KBM-7 (cell line): ENCODE results near the gene EDAR.
A peak's percentile ranks its signal among the peaks of the same experiment; 100 is the strongest.

ENCODE experiments used
- DNase-seq: peaks from one replicate; pipeline ENCODE4 v3.0.0-alpha.2; 2015
- in situ Hi-C: fragments of 300-500 bp; cut with MboI; formaldehyde crosslinking; loops from 2 replicates; pipeline ENCODE4 v1.14.3; 2020; ENCODE audit warnings: low sequenced_read_pairs, low pct_unique_long_range_greater_than_20kb, mixed read lengths

The EDAR gene

DNA sequence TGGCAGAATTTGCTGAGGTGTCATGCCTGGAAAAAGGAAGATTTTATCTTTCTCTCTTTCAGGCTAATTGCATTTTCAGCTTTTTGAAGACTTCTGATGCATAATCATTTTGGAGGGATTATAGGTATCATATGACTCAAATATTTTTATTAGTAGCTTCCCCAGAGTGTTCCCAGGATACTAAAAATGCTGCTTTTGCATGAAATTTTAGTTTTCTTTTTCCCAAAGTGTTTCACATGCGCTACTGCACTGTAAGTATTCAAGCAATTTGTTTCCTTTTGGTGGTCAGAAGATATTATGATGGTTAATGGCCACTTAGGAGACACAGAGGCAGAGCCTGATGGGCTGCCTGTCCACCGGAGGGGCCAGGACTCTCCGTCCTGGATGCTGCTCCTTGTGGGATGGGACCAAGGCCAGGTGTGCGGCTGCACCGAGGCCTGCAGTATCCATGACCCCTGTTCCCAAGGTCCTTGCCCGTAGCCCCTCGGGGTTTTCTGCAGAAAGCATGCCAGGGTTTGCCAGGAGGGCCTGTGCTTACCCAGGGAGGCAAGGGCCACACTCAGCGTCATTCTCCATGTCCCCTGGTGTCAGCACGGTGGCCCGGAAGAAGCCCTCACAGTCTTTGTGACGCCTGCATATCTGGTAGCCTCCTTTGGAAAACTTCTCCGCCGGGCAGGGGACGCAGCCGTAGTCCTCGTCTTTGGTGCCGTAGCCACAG, 60.2 kb downstream of the EDAR start:
- in situ Hi-C loops, result no loop called here
- DNase-seq, result no peak

DNA sequence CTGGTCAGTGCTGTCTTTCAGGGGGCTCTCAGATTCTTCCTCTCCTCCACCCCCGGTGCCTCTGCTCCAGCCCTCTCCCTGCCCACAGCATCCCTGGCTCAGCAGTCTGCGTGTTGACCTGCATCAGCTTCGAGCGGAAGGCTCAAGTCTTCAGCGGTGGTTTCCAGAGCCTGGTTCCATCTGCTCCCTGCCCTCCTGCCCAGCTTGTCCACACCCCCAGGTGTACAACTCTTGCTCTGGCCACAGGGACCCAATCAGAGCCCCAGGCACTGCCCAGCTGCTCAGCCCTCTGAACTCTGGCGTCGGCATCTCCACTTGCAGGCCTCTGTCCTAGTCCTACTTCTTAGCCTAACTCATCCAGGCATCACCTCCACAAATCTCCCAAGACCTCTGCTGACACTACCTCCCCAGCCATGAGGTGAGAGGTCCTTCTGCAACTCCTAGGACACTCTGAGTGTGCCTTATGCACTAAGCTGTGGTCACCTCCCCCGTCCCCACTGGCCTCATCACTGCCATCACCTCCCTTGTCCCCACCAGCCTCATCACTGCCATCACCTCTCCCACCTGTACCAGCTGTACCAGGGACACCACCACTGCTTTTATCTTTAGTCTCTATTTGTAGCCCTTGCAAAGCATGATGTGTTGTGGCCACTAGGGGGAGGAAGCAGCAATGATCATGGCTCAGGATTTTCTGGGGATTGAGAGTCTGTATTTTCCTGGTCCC, 60.9 kb downstream of the EDAR start:
- DNase-seq, result peak; percentile 32
- in situ Hi-C loops, result no loop called here

DNA sequence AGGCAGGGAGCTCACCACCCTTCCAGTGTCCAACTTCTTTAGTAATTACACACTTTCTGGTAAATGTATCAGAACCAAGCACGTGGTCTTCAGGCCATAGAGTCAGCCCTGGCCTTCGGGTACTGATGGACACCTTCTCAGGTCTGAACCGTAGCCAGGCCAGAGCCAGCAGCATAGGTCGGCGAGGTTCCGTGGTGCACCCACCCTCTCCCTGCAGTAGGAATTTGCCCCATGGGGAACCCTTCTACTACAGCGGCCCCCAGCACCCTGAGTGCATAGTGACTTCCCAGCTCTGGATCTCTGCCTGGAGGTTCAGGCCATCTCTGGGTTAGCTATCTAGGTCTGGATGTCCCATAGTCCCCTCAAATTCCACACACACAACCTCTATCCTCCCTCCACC, 61.6 kb downstream of the EDAR start:
- in situ Hi-C loops, result no loop called here
- no peak for DNase-seq

DNA sequence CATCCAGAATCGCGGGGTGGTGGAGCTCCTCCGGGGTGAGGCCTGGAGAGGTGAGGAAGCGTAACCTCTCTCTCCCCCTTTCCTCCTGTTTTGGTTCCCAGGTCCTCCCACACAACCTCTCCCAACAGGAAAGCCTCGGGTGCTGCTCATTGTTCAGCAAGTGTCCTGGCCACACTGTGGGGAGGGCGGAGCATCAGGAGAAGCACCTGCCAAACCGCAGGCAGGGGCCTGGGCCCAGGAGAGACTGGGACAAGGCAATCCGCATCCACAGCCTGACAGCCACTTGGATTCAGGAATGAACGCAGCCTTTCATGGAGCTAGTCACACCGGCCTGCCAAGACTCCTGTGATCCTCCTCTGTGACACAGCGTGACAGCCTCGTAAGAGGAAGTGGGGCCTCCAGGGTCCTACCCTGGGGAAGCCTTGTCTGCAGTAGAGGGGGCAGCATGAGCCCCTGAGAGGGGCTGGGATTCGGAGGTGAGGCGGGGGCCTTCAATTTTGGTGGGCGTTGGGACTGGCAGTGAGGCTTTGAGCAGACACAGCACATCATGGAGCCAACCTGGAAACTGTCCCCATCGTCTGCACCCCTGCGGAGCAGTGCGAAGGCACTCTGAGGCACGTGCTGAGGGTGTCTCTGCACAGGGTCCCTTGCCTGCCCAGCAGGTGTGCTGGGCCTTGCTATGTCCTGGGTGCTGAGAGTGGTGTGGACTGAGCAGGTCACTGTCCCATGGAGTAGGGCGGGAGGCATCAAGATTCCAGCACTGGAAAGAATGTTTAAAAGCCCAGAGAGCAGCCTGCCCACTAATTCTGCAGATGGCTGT, 62.2 kb downstream of the EDAR start:
- no peak for DNase-seq
- in situ Hi-C loops, result no loop called here

DNA sequence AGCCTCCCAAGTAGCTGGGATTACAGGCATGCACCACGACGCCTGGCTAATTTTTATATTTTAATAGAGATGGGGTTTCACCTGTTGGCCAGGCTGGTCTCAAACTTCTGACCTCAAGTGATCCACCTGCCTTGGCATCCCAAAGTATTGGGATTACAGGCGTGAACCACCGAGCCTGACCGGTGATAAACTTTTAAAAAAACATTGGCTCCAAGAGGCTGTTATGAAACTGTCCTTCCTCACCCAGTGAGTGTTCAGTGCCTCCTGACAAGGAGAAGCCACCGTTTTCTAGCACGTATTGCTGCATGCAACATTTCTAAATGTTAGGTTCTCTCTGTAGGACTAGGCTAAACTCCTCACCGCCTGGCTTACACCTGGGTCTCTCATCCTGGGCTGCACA, 63.3 kb downstream of the EDAR start:
- in situ Hi-C loops, result no loop called here
- no peak for DNase-seq

DNA sequence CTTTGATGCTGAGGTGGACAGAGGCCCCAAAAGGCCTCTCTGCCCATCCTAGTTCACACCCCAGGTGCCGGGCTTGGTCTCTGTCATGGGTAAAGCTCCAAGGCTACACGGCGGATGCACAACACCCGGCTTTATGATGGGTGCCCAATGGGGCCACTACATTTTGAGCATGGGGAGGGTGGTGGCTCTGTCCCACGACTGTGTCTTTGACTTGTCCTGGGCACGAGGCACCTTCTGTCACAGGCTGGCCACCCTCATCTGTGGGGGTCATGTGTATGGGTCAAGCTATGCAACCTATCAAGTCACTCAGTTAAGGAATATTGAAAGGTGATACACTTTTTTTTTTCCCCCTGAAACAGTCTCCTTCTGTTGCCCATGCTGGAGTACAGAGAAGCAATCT, 63.7 kb downstream of the EDAR start:
- in situ Hi-C loops, result no loop called here
- DNase-seq, result no peak

DNA sequence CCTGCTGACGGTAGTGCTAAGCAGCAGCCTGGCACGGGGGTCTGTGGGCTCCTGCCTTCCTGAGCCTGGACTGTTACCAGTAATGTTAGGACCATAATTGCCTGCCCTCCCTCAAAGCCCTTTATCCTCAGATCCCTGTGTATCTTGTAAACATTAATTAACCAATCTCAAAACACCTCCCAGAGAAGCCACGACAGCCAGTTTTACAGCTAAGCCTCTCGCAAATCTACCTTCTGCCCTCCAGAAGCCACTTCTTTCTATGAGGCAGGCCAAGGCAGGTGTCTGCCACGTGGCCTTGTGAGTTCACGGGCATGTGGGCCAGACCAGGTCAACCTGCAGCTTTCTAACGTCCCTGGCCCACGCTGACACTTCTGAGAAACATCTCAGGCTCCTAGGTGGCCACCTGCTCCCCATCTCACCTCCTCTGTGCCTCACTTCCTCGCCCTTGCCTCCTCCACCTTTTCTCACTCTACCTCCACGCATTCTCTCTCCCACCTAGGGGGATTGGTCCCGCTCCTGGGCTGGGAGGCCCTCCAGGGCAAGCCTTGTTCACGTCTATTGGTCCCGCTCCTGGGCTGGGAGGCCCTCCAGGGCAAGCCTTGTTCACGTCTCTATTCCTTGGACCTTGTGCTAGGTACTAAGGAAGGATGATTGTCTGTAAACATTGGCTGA, 64.3 kb downstream of the EDAR start:
- in situ Hi-C loops, result no loop called here
- no peak for DNase-seq

DNA sequence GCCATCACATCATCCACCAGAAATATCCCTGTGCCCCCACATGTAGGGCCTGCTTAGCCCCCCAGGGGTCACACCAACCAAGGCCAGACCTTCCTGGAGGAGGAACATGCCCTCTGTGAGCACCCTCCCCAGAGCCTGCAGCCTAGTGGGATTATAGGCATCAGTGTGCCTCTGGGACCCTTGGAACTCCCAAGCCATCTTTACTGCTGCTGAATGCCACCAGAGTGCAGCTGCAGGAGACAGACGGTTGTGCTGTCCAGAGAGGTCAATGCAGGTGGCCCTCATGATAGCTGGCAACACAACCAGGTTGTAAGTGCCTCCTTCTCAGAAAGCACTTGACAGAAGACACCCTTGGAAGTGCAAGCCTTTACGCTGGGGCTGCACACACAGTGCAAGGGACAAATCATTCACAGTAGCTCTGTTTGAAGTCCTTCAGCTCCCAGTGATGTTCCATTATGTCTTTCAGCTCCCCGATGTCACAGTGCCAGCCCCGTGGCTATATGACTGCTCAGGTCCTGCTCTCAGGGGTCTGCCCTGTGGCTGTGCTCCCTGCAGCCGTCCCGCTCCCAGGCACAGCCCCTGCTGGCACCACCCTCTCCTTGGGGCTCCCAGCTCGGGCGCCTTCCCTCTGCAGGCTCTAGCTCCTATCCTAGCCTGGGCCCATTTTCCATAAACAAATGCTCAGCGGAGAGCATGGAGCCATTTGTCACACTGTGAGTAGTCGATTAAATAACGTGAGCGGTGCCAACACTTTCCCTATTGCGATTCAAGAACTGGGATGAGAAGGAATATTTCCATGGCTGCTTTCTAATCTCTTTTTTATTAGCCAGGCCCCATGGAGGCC, 65.1 kb downstream of the EDAR start:
- in situ Hi-C loops, result no loop called here
- DNase-seq, result no peak

DNA sequence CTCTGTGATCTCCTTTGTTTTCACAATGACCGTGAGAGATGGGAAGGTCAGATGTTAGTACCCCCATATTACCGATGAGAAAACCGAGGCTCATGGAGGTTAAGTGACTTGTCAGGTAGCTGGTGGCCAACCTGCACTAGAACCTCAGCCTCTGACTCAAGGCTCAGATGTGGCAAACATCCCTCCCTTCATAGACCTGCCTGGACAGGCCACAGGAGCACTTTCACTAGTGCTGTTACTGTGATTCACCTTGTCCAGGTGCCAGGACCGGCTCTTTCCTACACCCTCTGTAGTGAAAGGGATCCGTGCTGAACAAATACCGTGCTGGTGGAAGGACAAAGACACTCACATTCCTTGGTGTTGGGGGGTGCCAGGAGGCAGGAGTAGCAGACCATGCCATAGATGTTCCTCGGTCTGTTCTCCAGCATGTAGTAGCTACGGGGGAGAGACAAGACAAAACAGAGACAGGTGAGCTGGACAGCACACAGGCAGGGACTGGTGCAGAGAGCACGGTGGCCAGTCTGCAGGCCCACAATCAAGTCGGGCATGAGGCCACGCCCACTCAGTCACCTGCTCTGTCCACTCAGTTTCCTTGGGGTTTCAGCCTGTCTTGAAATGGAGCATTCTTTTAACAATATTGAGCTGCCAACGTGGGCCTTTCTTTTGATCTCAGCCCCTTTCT, 65.9 kb downstream of the EDAR start:
- DNase-seq, result no peak
- in situ Hi-C loops, result no loop called here

DNA sequence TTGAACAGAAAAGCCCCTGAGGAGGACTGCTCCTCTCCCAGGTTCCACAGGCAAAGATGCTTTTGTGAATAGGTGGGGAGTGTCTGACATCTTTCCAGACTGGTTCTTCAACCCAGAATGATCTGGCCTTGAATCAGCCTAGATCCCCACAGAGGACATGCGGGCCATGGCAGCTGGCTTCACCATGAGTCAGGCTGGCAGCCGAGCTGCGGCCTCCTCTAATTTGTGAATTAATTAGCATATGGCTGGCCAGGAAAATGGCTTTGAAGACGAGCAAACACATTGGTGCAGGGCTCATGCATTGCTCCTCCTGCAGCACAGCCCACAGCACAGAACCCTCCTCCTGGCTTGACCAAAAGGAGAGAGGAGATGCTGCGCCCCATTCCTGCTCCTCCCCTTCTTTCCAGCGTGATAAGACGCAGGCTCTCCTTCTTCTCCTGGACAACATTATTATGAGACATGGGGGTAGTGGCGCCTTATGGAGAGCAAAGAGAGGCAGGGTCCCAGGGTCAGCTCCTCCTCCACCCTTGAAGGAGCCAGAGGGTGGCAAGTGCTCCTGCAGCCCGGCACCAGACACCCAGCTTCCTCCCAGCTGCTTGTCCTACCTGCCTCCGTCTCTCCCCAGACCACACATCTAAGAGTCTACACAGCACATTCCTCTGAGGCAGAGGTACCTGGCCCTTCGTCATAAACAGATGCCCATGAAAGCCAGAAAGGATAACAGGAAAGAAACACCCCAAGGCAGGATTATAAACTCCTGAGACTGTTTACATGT, 66.7 kb downstream of the EDAR start:
- DNase-seq, result no peak
- in situ Hi-C loops, result no loop called here

DNA sequence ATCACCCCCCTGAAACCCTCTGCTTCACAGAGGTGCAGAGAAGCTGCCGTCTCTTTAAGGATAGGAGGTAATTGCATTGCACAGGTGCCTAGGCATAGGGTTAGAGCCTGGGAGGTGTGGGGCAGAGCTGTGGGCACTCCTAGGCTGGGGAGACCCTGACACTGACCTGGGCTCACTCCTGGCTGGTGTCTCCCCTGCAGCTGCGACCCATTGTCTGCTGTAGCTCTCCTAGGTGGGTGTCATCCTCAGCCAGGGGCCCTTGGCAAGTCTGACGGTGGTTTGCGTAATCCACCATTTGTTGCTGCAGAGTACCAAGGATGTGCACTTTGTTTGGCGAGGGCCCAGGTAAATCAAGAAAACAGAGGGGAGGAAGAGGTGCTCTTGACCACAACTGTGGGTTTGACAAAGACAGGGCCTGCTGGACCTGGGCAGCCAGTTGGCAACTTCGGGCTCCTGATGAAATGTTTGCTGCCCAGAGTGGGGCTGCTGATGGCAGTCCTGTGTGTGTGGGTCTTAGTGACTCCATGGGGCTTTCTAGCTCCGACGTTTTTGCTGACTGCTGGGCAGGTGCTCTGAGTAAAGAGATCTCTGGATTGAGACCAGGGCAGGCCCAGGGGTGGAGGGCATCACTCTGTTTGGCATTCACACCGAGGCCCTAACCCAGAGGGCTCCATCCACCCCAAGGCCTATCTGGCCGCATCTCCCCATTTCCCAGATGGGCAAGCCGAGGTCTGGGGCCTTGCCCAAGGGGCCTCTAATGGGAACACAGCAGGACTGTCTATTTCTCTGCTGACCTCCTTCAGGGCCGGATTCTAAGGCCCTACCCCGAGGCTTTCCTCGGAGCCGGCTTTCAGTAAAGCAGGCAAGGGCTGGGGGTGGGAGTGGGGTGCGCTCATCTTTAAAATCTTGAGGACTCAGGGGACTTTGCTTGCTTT, 67.7 kb downstream of the EDAR start:
- no peak for DNase-seq

DNA sequence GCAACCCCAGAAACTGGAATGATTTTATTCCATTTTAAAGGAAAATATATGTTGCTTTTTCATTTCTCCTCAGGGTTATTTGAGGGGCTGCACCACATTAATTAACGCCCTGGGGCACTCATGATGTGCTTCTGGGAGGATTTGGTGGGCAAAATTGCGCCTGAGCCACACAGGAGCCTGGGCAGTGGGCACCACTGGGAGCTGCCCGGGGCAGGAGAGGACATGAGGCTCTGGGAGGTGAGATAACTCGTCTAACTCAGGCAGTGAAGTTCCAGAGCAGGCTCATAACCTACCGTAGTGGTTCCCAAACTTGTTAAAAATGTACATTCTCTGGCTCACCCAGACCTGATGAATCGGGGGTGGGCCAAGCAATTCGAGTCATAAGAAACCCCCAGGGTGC, 68.3 kb downstream of the EDAR start:
- DNase-seq, result no peak
- in situ Hi-C loops, result no loop called here

More for the DNA sequence above, 67.7 kb downstream of the EDAR start:
- in situ Hi-C loops, result no loop called here

DNA sequence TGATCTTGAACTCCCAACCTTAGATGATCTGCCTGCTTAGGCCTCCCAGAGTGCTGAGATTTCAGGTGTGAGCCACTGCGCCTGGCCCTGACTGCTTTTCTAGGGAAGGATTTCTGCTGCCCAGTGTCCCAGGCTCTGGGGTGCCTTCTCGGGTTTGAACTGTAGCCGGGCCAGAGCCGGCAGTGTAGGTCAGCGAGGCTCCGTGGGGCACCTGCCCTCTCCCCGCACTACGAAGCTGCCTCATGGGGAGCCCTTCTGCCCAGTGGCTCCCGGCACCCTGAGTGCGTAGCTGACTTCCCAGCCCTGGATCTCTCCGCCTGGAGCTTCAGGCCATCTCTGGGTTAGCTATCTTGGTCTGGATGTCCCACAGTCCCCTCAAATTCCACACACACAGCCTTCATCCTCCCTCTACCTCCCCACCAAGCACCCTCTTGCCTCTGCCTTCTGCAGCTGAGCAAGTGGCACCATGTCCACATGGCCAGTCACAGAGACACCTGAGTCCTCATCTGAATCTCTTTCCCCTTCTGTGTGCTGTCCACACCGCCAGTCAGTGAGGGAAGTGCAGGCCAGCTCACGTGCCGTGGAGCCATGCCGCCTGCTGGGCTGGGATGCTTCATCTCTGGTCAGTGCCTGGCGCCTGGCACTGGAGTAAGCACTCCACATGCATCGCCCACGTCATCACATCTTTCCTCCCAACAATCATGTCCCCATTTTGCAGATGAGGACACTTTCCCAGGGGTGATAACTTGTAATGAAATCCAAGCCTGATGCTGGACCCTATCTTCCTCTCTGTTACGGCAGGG, 69.2 kb downstream of the EDAR start:
- no peak for DNase-seq
- in situ Hi-C loops, result no loop called here

DNA sequence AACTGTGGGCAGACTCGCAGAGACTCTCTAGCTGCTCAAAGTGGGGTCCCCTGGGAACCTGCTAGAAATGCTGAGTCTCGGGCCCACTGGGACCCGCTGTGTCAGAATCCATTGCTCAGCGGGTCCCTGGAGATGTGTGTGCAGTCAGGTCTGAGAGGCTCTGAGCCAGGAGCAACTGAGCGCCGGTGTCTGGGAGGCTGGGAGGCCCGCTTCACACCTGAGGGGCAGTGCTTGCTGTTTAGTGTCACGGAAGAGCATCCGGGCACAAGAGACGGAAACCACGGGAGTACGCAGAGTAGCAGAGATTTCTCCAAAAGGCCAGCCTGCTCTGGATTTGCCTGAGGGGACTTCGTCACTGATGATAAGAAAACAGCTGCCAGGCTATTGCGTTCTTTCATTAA, 70.1 kb downstream of the EDAR start:
- no peak for DNase-seq
- in situ Hi-C loops, result no loop called here

DNA sequence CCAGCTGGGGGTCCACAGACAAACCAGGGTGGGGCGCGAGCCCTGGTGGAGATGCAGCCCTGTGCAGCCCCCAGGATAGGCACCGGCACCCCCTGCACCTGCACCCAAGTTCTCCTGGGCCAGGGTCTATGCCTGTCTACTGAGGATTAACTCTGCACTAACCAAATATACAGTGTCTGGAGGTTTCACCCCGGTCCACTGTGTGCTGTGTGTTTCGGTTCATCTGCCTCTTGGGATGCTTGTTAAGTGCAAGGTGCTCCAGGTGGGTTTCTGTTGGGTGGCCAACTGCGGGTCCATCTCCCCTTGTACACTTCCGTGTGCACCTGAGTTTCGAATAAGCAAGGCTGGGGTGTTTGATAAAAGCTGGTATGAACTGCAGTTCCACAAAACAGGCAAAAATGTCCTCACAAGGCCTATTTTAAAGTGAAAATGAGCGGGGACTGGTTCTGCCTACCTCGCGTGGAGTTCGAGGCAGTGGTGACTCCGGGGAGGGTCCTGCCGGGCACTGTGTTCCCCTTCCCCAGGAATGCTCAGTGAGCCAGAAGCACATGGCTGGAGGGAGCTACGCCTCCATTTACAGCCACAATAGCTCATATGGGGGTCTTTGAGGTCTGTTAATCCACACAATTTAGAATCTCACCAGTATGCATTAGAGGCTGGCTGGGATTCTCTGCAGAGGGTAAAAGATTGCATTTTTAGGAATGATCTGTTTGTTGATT, 70.7 kb downstream of the EDAR start:
- in situ Hi-C loops, result no loop called here
- DNase-seq, result no peak
